ENCODE data around the gene INTS2. TPM values are rescaled to one million over a fixed set of nuclear protein-coding genes. Genes with fewer than 3 reads are reported as not detected.
A peak's percentile ranks its signal among the peaks of the same experiment; 100 is the strongest.
"Not testable (repeated sequence)": the region's sequence is repeated elsewhere in the genome, so short reads cannot be mapped to it uniquely, and the experiment has no call there.

The INTS2 gene
- total RNA-seq (2014; rRNA removed; shearing (Covaris generic)) = 14.8 and 22.8 TPM in 2 replicates

- in situ Hi-C loops (cut with HindIII; ENCODE audit: low sequenced_read_pairs) = no loop called here
- DNase-seq (ENCODE audit: low spot score) = peak; percentile 93
These were observed at the start of gene INTS2 for GRCh38 chr17:61927208-61928100. Gene INTS2 (minus strand): TSS chr17:61927982. CDS start chr17:61926644, 1,338 bp downstream.

GRCh38 chr17:61974115-61974514, 46.3 kb upstream of the INTS2 start:
- no peak for DNase-seq (ENCODE audit: low spot score)
- in situ Hi-C loops (cut with HindIII; ENCODE audit: low sequenced_read_pairs) = no loop called here

GRCh38 chr17:61972311-61972710, 44.5 kb upstream of the INTS2 start:
- DNase-seq (ENCODE audit: low spot score) = no peak
- in situ Hi-C loops (cut with HindIII; ENCODE audit: low sequenced_read_pairs) = no loop called here

- DNase-seq (ENCODE audit: low spot score) = no peak
- in situ Hi-C loops (cut with HindIII; ENCODE audit: low sequenced_read_pairs) = no loop called here
These were observed 42.2 kb upstream of the INTS2 start for GRCh38 chr17:61970030-61970429.

- DNase-seq (ENCODE audit: low spot score) = no peak
- in situ Hi-C loops (cut with HindIII; ENCODE audit: low sequenced_read_pairs) = no loop called here
These were observed 41.0 kb upstream of the INTS2 start for GRCh38 chr17:61968757-61969156.

GRCh38 chr17:61967729-61968128, 39.9 kb upstream of the INTS2 start:
- in situ Hi-C loops (cut with HindIII; ENCODE audit: low sequenced_read_pairs) = no loop called here
- no peak for DNase-seq (ENCODE audit: low spot score)

- in situ Hi-C loops (cut with HindIII; ENCODE audit: low sequenced_read_pairs) = no loop called here
- DNase-seq (ENCODE audit: low spot score) = no peak
These were observed 38.4 kb upstream of the INTS2 start for GRCh38 chr17:61966191-61966590.

- DNase-seq (ENCODE audit: low spot score) = no peak
- in situ Hi-C loops (cut with HindIII; ENCODE audit: low sequenced_read_pairs) = no loop called here
These were observed 27.8 kb upstream of the INTS2 start for GRCh38 chr17:61955619-61956018.

GRCh38 chr17:61947367-61948078, 19.7 kb upstream of the INTS2 start:
- in situ Hi-C loops (cut with HindIII; ENCODE audit: low sequenced_read_pairs) = no loop called here
- no peak for DNase-seq (ENCODE audit: low spot score)

GRCh38 chr17:61946359-61946758, 18.6 kb upstream of the INTS2 start:
- no peak for DNase-seq (ENCODE audit: low spot score)
- in situ Hi-C loops (cut with HindIII; ENCODE audit: low sequenced_read_pairs) = no loop called here

GRCh38 chr17:61943117-61943516, 15.3 kb upstream of the INTS2 start:
- in situ Hi-C loops (cut with HindIII; ENCODE audit: low sequenced_read_pairs) = no loop called here
- DNase-seq (ENCODE audit: low spot score) = no peak

GRCh38 chr17:61942085-61942484, 14.3 kb upstream of the INTS2 start:
- no peak for DNase-seq (ENCODE audit: low spot score)
- in situ Hi-C loops (cut with HindIII; ENCODE audit: low sequenced_read_pairs) = no loop called here

- in situ Hi-C loops (cut with HindIII; ENCODE audit: low sequenced_read_pairs) = no loop called here
- no peak for DNase-seq (ENCODE audit: low spot score)
These were observed 287 bp upstream of the INTS2 start for GRCh38 chr17:61928101-61928436.

- DNase-seq (ENCODE audit: low spot score) = peak; percentile 23
- in situ Hi-C loops (cut with HindIII; ENCODE audit: low sequenced_read_pairs) = no loop called here
These were observed 965 bp downstream of the INTS2 start for GRCh38 chr17:61926826-61927207.

GRCh38 chr17:61915162-61915561, 12.6 kb downstream of the INTS2 start:
- DNase-seq (ENCODE audit: low spot score); in situ Hi-C loops (cut with HindIII; ENCODE audit: low sequenced_read_pairs): not testable (repeated sequence)

GRCh38 chr17:61908292-61909037, 19.3 kb downstream of the INTS2 start:
- no peak for DNase-seq (ENCODE audit: low spot score)
- in situ Hi-C loops (cut with HindIII; ENCODE audit: low sequenced_read_pairs) = no loop called here

- in situ Hi-C loops (cut with HindIII; ENCODE audit: low sequenced_read_pairs) = no loop called here
- DNase-seq (ENCODE audit: low spot score) = no peak
These were observed 20.4 kb downstream of the INTS2 start for GRCh38 chr17:61907361-61907760.

- no peak for DNase-seq (ENCODE audit: low spot score)
- in situ Hi-C loops (cut with HindIII; ENCODE audit: low sequenced_read_pairs) = no loop called here
These were observed 23.6 kb downstream of the INTS2 start for GRCh38 chr17:61904094-61904710.

- in situ Hi-C loops (cut with HindIII; ENCODE audit: low sequenced_read_pairs) = no loop called here
These were observed 24.5 kb downstream of the INTS2 start for GRCh38 chr17:61903251-61903650.

More at GRCh38 chr17:61903251-61903650, 24.5 kb downstream of the INTS2 start:
- no peak for DNase-seq (ENCODE audit: low spot score)

Measured in G401 (cell line).